GM12878 (cell line): ENCODE results near the gene BATF3. TPM values are rescaled to one million over a fixed set of nuclear protein-coding genes. Genes with fewer than 3 reads are reported as not detected.

Experiments used
- ATAC-seq: fragments of 200-7000 bp; cut with Tn5 transposase; 3 replicates; pipeline ENCODE4 v1.9.1; 2020; ENCODE audit warnings: mild to moderate bottlenecking, moderate library complexity
- BruUV-seq: library from RNA; stranded (reverse); fragments of 400-500 nt; replicated peaks from 2 replicates; lab custom pipeline; 2021; lab: Mats Ljungman, UMichigan
- CTCF ChIA-PET: fragments of 300-600 bp; sonication (Branson Sonifier 250); formaldehyde crosslinking; extraction: SDS; loops from one replicate; lab custom pipeline; 2021; ENCODE audit warnings: inconsistent platforms; lab: Yijun Ruan, JAX
- POLR2A ChIA-PET: fragments of 350-600 bp; formaldehyde crosslinking; extraction: SDS; loops from one replicate; lab custom pipeline; 2021; ENCODE audit warnings: inconsistent platforms; lab: Charles Lee
- RAD21 ChIA-PET: fragments of 300-600 bp; sonication (Branson Sonifier 250); formaldehyde crosslinking; loops from one replicate; lab custom pipeline; 2023; ENCODE audit warnings: antibody characterized with exemption; ENCODE audit not compliant: unreplicated experiment; lab: Charles Lee
- SMC1A ChIA-PET: fragments of 300-600 bp; sonication (Branson Sonifier 250); formaldehyde crosslinking; loops from one replicate; lab custom pipeline; 2023; ENCODE audit not compliant: unreplicated experiment, uncharacterized antibody; lab: Charles Lee
- DNase-seq: peaks from one replicate; pipeline ENCODE4 v3.0.0-alpha.2; 2011; ENCODE audit warnings: low read depth, low spot score
- FAIRE-seq: peaks from 3 replicates; lab custom pipeline; 2011; peaks lifted over from hg19 to GRCh38; lab: Jason Lieb, UNC
- H2AFZ ChIP-seq: 2 replicates; pipeline ENCODE4 v1.6.0; 2011; ENCODE audit warnings: low read depth, low read length, control low read depth; ENCODE audit not compliant: control insufficient read depth
- H3K27ac ChIP-seq: 2 replicates; pipeline ENCODE4 v1.5.1; 2011; ENCODE audit warnings: control low read depth; ENCODE audit not compliant: control insufficient read depth, insufficient read depth
- H3K27me3 ChIP-seq, 2 experiments: replicated peaks in 1 of 2; 2 replicates each; pipeline versions ENCODE4 v1.6.0 to v1.6.1; 2011; ENCODE audit warnings: low read length in 1 of 2; ENCODE audit not compliant: control insufficient read depth in 2 of 2, insufficient read depth in 2 of 2
- H3K36me3 ChIP-seq, 2 experiments: 2 replicates each; pipeline ENCODE4 v1.5.1; 2011; ENCODE audit warnings: low read length in 1 of 2; ENCODE audit not compliant: control insufficient read depth in 2 of 2, insufficient read depth in 2 of 2
- H3K4me1 ChIP-seq: 2 replicates; pipeline ENCODE4 v1.6.1; 2011; ENCODE audit warnings: mild to moderate bottlenecking, low read length, moderate library complexity, mixed read lengths; ENCODE audit not compliant: control insufficient read depth, insufficient read depth
- H3K4me2 ChIP-seq: 2 replicates; pipeline ENCODE4 v1.6.0; 2011; ENCODE audit warnings: control low read depth; ENCODE audit not compliant: control insufficient read depth, insufficient read depth
- H3K4me3 ChIP-seq: fragments of 200-600 bp; sonication (generic); 2 replicates; pipeline ENCODE4 v1.5.1; 2016
- H3K79me2 ChIP-seq: 2 replicates; pipeline ENCODE4 v1.6.0; 2011; ENCODE audit warnings: low read length; ENCODE audit not compliant: control insufficient read depth, insufficient read depth
- H3K9ac ChIP-seq: 2 replicates; pipeline ENCODE4 v1.8.0; 2011; ENCODE audit warnings: low read length, control low read depth, mixed read lengths; ENCODE audit not compliant: control insufficient read depth, insufficient read depth
- H3K9me3 ChIP-seq: replicated peaks from 3 replicates; pipeline ENCODE4 v1.5.1; 2011; ENCODE audit warnings: mild to moderate bottlenecking, low read length; ENCODE audit not compliant: control insufficient read depth, insufficient read depth
- H4K20me1 ChIP-seq: 2 replicates; pipeline ENCODE4 v1.6.0; 2011; ENCODE audit not compliant: control insufficient read depth, insufficient read depth
- BCL3 ChIP-seq: IDR thresholded peaks from 2 replicates; pipeline ENCODE4 v1.6.1; 2011; ENCODE audit warnings: borderline replicate concordance, low read depth, mild to moderate bottlenecking, moderate library complexity, low read length; ENCODE audit not compliant: insufficient read depth, poor library complexity, severe bottlenecking
- CBX3 ChIP-seq: fragments of 200-600 bp; sonication (generic); IDR thresholded peaks from 2 replicates; pipeline ENCODE4 v1.6.1; 2016; ENCODE audit warnings: low read depth, borderline replicate concordance
- CREB1 ChIP-seq: IDR thresholded peaks from 2 replicates; pipeline ENCODE4 v1.6.1; 2012; ENCODE audit warnings: low read depth, mild to moderate bottlenecking, inconsistent platforms
- IRF5 ChIP-seq: fragments of 450-650 bp; IDR thresholded peaks from 2 replicates; pipeline ENCODE4 v1.6.1; 2017; ENCODE audit warnings: borderline replicate concordance
- STAT3 ChIP-seq: IDR thresholded peaks from 2 replicates; pipeline ENCODE4 v1.6.1; 2011; ENCODE audit warnings: low read depth, low read length, improper control_type of control experiment
- TCF3 ChIP-seq: IDR thresholded peaks from 2 replicates; pipeline ENCODE4 v1.6.1; 2012; ENCODE audit warnings: low read depth, mild to moderate bottlenecking, low read length, borderline replicate concordance; ENCODE audit not compliant: insufficient read depth
- ZBTB11 ChIP-seq: fragments of 450-650 bp; formaldehyde crosslinking; IDR thresholded peaks from 2 replicates; pipeline ENCODE4 v1.5.0; 2022; ENCODE audit warnings: mild to moderate bottlenecking, missing genetic modification characterization
- WGBS: methylation state at CpG from one replicate; pipeline ENCODE4 v1.1.6; 2016; ENCODE audit warnings: low lambda C conversion rate; ENCODE audit not compliant: insufficient replicate concordance, insufficient coverage; ENCODE audit errors: missing lambda C conversion rate; 5-methylcytosine and 5-hydroxymethylcytosine counted together
- in situ Hi-C: fragments of 300-500 bp; cut with MboI; formaldehyde crosslinking; loops from 9 replicates; pipeline ENCODE4 v1.14.3; 2018; ENCODE audit warnings: mixed read lengths
- intact Hi-C: fragments of 100-400 bp; cut with micrococcal nuclease; formaldehyde crosslinking; loops from one replicate; pipeline ENCODE4 v1.14.2; 2022; ENCODE audit not compliant: unreplicated experiment
- polyA plus RNA-seq, 11 experiments: library from polyadenylated mRNA; depleted of rRNA in 4 of 11; unstranded in 6 of 11; stranded (reverse) in 5 of 11; fragments of >200 nt; fragmentation: Nextera tagmentation in 4 of 11; fragmentation: Illumina TruSeq in 1 of 11; extraction: Ambion mirVana in 4 of 11; extraction: Trizol in 1 of 11; gene quantifications; 1 replicate in 1 of 11; 2 replicates in 10 of 11; pipeline versions ENCODE4 v1.2.1 to v1.2.3, GENCODE V29; 2011 to 2016; ENCODE audit warnings: inconsistent platforms in 2 of 11, missing spikeins in 2 of 11, low read depth in 1 of 11
- total RNA-seq, 4 experiments: library from RNA; depleted of rRNA in 3 of 4; stranded (reverse); fragments of >200 nt in 3 of 4; fragmentation: Illumina TruSeq in 1 of 4; extraction: Trizol in 1 of 4; gene quantifications; 2 replicates each; pipeline versions ENCODE4 v1.2.1 to v1.2.3, GENCODE V29; 2013 to 2021
- TF ChIP-seq, protein P1 (sequence below): IDR thresholded peaks from 2 replicates; pipeline ENCODE4 v1.6.1; 2011; ENCODE audit warnings: mild to moderate bottlenecking, low read depth, low read length, moderate library complexity; ENCODE audit not compliant: insufficient replicate concordance

Gene BATF3
- total and polyA plus RNA-seq, 10 of the 15 experiments (the other 5 are each of a cell fraction or from before 2014, with no cell fraction given) = 11.1 to 56.8 (median 30.8) TPM

GRCh38 chr1:212646588-212646987 lies 53.1 kb downstream of the BATF3 start:
- in situ Hi-C loops (no loop called here), intact Hi-C loops (no loop called here)
- ChIA-PET CTCF (no interaction called here), POLR2A (no interaction called here), SMC1A (no interaction called here), RAD21 (no interaction called here)
- H3K79me2 ChIP-seq = no peaks in the 10 kb centered on the region
- H3K36me3 ChIP-seq = no peaks in the 10 kb centered on the region
- H3K4me3 ChIP-seq = no peak overlapping the region
- DNase-seq (no peak), FAIRE-seq (no peak), ATAC-seq (no peak)
- no peak overlapping the region for H2AFZ ChIP-seq
- H3K27me3 ChIP-seq = no peaks in the 10 kb centered on the region
- no TSS peak for BruUV-seq
- H3K9ac ChIP-seq = no peak overlapping the region
- TF ChIP-seq TCF3 (0 out of 2 replicates have a peak, but pooled peaks have one; percentile 53), IRF5 (no peak), CREB1 (no peak), BCL3 (peak; percentile 58), STAT3 (no peak), CBX3 (no peak), ZBTB11 (no peak)
- TF ChIP-seq, protein P1, sequence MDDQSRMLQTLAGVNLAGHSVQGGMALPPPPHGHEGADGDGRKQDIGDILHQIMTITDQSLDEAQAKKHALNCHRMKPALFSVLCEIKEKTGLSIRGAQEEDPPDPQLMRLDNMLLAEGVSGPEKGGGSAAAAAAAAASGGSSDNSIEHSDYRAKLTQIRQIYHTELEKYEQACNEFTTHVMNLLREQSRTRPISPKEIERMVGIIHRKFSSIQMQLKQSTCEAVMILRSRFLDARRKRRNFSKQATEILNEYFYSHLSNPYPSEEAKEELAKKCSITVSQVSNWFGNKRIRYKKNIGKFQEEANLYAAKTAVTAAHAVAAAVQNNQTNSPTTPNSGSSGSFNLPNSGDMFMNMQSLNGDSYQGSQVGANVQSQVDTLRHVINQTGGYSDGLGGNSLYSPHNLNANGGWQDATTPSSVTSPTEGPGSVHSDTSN = peak; percentile 28
- no peaks in the 10 kb centered on the region for H3K4me1 ChIP-seq
- no peaks in the 10 kb centered on the region for H3K9me3 ChIP-seq
- 88% methylated on average over 18 of the region's 19 CpGs for WGBS
- no peak overlapping the region for H3K27ac ChIP-seq
- no peak overlapping the region for H3K4me2 ChIP-seq
- no peaks in the 10 kb centered on the region for H4K20me1 ChIP-seq
